GM21360 (cell line): ENCODE results near the gene KDM5C.

Source experiments
- ATAC-seq: cut with Tn5 transposase; IDR thresholded peaks from one replicate; pipeline ENCODE4 v1.9.1; 2021; ENCODE audit warnings: mild to moderate bottlenecking, moderate library complexity; ENCODE audit not compliant: unreplicated experiment

KDM5C gene

GRCh38 chrX:53251307-53251706, 26.3 kb upstream of the KDM5C start:
- no peak for ATAC-seq

DNA sequence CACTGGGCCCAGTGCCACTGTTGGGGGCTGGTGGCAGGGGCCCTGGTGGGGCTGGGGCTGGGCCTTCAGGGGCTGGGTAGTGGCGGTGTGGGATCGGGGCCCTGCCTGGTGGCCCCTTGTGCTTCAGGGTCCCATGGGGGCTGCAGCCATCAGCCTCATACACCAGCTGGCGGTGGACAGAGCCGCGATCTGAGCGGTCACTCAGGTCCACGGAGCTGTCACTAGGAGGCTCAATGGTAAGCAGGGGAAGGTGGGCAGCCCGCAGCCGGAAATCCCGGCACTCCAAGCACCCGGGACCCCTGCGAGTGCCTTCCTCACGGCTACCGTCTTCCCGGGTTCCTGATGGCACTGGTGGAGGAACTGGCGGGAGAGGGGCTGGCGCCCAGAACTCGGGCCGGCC, 25.5 kb upstream of the KDM5C start:
- no peak for ATAC-seq

- ATAC-seq, result no peak
Measured at GRCh38 chrX:53249408-53250042, 24.5 kb upstream of the KDM5C start.

- no peak for ATAC-seq
Measured at GRCh38 chrX:53247928-53248327, 22.9 kb upstream of the KDM5C start.

- ATAC-seq, result no peak
Measured at GRCh38 chrX:53246231-53246630, 21.2 kb upstream of the KDM5C start.

- no peak for ATAC-seq
Measured at GRCh38 chrX:53244610-53245009, 19.6 kb upstream of the KDM5C start.

GRCh38 chrX:53242310-53242709, 17.3 kb upstream of the KDM5C start:
- no peak for ATAC-seq

- no peak for ATAC-seq
Measured at GRCh38 chrX:53241558-53241957, 16.6 kb upstream of the KDM5C start.

- ATAC-seq, result peak; percentile 63
Measured at GRCh38 chrX:53239474-53239873, 14.5 kb upstream of the KDM5C start.

DNA sequence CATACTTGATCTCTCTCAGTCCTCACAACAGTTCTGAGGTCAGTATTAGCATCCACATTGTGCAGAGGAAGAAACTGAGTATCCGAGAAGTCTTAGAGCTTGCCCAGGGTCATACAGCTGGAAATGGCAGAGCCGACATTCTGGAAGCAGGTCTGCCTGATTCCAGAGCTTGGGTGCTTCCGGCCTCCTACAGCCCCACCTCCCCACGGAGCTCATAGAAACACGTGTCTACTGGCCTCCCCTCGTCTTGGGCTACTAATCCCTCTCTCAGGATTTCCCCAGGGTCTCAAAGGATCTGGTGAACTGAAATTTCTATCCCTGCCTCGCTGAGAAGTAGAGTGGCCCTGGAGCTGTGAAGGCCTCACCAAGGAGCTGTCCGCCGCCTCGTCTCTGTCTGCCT, 12.0 kb upstream of the KDM5C start:
- ATAC-seq, result no peak

- no peak for ATAC-seq
Measured at GRCh38 chrX:53236025-53236679, 11.1 kb upstream of the KDM5C start.

DNA sequence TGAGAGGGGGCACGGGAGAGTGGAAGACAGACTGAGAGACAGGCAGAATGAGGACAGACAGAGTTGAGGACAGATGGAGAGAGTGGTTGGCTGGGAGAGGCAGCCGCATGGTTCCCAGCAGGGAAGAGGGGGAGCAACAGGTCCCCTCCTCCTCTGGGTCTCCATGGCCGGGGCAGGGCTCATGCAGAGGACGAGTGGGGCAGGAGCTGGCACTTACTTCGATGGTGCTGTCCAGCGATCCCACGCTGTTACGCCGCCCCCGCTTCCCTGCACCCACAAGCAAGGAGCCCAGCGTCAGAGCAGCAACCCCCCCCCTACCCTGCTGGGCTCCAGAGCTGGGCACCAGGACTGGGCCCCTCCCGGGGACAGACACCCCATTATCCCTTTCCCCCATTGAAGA, 10.6 kb upstream of the KDM5C start:
- ATAC-seq, result no peak

GRCh38 chrX:53234484-53234883, 9.5 kb upstream of the KDM5C start:
- no peak for ATAC-seq

DNA sequence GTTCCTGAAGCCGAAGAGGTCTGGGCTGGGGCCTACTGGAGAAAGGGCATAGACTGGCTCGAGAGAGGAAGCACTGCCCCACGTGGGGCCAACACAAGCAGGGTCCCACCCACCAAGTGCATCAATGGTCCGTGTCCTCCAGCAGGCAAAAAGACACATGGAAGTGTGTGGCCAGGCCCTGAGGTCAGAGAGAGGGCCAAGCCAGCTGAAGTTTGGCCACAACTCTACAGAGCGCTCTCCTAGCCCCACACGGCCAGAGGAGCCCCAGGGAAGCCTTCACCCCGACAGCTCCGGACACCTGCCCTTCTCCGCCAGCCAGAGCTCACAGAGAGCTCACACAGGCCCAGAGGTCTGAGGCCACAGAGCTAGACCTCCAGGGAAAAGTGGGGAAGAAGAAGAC, 8.5 kb upstream of the KDM5C start:
- no peak for ATAC-seq

DNA sequence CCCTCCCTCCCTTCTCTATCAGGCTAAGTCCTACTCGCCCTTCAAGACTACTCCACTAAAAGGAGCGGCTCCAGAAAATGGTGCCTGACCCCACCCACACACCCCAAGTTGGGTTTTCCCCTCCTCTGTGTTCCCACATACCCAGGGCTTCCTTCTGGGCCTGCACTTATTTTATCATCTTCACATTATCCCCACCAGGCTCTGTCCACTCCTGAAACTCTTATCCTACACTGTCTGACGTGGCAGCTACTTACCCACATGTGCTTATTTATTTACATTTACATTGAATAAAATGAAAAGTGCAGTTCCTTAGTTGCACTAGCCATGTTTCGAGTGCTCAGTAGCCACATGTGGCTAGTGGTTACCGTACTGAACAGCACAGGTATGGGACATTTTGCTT, 5.1 kb upstream of the KDM5C start:
- ATAC-seq, result no peak

- no peak for ATAC-seq
Measured at GRCh38 chrX:53227224-53227765, 2.3 kb upstream of the KDM5C start.

DNA sequence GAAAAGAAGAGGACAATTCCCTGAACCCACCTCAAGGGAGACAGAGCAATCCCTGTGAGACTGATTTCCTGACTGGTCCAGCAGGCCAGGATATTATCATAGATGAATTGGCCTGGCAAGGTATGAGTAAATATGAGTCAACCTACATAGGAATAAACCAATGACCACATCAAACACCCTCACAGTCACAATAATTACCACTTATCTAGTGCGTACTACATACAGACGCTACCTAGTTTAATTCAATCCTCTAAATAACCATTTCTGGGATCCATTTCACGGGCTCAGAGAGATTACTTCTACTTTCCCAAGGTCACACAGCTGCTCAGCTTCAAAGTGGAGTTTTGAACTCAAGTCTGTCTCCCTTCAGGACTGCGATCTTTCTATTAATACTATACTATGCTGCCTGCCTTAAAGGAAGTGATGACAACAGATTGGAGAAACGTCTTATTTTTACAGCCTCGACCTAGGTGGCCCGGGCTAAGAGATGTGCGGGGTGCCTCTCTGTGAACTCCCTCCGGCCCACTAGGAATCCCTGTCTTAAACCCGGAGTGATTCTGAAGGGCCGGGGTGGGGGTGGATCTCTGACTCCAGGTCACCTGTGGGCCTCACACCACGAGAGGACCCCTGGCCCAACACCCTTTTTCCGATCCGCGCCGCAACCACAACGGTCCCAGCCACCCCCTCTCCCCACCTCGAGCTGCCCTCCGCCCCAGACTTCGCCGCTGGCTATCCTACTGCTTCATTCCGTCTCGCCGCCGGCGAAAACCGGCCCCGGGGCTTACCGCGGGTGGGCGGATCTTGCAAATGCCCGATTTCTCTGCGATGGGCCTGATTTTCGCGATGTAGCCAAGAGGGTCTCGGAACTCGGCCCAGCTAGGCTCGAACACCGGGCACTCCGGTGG, 800 bp downstream of the KDM5C start:
- no peak for ATAC-seq

DNA sequence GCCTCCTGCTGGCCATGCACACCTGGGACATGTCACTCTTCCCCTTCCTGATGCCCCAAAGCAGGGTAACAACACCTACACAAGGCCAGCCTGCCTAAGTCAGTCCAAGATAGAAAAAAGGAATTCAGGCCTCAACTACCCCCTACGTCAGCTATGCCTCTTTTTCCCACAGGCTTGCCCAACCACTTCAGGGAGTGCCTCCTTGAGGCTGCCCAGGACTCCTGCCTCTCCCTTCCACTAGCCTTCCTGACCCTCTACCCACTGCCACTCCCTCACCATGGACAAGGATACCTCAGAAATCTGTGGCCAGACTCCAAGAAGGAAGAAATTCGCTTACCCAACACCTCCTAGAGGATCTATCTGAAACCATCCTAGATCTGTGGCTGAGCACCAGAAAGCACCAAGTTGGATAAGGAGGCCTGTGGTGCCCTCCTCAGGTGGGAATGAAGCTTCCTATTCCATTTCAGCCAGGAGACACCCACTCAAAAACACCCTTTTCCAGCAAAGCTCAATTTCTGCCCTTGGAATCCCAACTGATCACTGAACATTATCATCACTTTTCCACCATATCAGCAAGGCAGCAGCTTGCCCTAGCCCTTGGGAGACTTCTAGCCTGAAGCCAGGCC, 1.8 kb downstream of the KDM5C start:
- ATAC-seq, result no peak

GRCh38 chrX:53211391-53211978, 13.5 kb downstream of the KDM5C start:
- ATAC-seq, result no peak

GRCh38 chrX:53196678-53197077, 28.3 kb downstream of the KDM5C start:
- no peak for ATAC-seq

DNA sequence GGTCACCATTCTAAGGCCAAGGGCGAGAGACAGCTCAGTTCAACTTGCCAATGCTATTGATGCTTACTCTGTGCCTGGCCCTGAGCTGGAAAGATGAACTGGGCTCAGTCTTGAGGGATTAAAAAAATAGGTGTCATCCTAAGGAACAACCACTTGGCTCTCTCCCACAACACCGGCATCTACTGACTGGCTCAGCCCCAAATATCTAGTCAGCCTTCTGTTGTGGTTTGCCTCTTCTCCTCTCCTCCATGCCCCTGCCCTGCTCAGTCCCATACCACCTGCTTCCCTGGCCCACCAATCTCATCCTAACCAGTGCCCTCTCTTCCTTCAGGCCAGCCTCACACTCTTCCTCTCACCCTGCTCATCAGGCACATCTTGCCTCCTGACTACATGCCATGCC, 29.6 kb downstream of the KDM5C start:
- no peak for ATAC-seq
